Fibroblast of villous mesenchyme (primary cell): ENCODE measurements around the gene KCNK3. TPM values are rescaled to one million over a fixed set of nuclear protein-coding genes. Genes with fewer than 3 reads are reported as not detected.
"Not testable (repeated sequence)": the region's sequence is repeated elsewhere in the genome, so short reads cannot be mapped to it uniquely, and the experiment has no call there.

Experiments
- DNase-seq: peaks from one replicate; pipeline ENCODE4 v3.0.0-alpha.2; 2010; ENCODE audit warnings: low read depth
- H3K4me3 ChIP-seq: 2 replicates; pipeline ENCODE4 v1.5.1; 2011; ENCODE audit warnings: low read depth, mild to moderate bottlenecking, low read length
- CTCF ChIP-seq: IDR thresholded peaks from 2 replicates; pipeline ENCODE4 v1.5.1; 2012; ENCODE audit warnings: low read depth, mild to moderate bottlenecking, low read length; ENCODE audit not compliant: insufficient read depth
- total RNA-seq: library from RNA; depleted of rRNA; stranded (reverse); fragments of >200 nt; gene quantifications from 2 replicates; pipeline ENCODE4 v1.2.3, GENCODE V29; 2012

The KCNK3 gene
- total RNA-seq, 1 donor = under 0.01 TPM

- DNase-seq = no peak
- no peak for TF ChIP-seq CTCF
- no peak overlapping the region for H3K4me3 ChIP-seq
These were observed 39.1 kb upstream of the KCNK3 start for GRCh38 chr2:26653207-26654060.

- no peak for TF ChIP-seq CTCF
- DNase-seq = no peak
- no peak overlapping the region for H3K4me3 ChIP-seq
These were observed 38.5 kb upstream of the KCNK3 start for GRCh38 chr2:26654061-26654340.

- not testable (repeated sequence) for DNase-seq, H3K4me3 ChIP-seq
These were observed 37.4 kb upstream of the KCNK3 start for GRCh38 chr2:26655120-26655519.

- TF ChIP-seq CTCF = no peak
- no peak for DNase-seq
- no peak overlapping the region for H3K4me3 ChIP-seq
These were observed 36.8 kb upstream of the KCNK3 start for GRCh38 chr2:26655611-26656195.

GRCh38 chr2:26657265-26657664 lies 35.3 kb upstream of the KCNK3 start:
- H3K4me3 ChIP-seq = no peak overlapping the region
- no peak for TF ChIP-seq CTCF

GRCh38 chr2:26658691-26659346 lies 33.7 kb upstream of the KCNK3 start:
- TF ChIP-seq CTCF = no peak
- DNase-seq = no peak

More at GRCh38 chr2:26657265-26657664, 35.3 kb upstream of the KCNK3 start:
- no peak for DNase-seq

GRCh38 chr2:26660363-26660962 lies 32.1 kb upstream of the KCNK3 start:
- DNase-seq = no peak
- TF ChIP-seq CTCF = no peak
- H3K4me3 ChIP-seq = no peak overlapping the region

More at GRCh38 chr2:26658691-26659346, 33.7 kb upstream of the KCNK3 start:
- H3K4me3 ChIP-seq = no peak overlapping the region

GRCh38 chr2:26665296-26665695 lies 27.2 kb upstream of the KCNK3 start:
- H3K4me3 ChIP-seq, DNase-seq: not testable (repeated sequence)
